Cardiac muscle cell (in vitro differentiated cells and primary cell): ENCODE measurements around the gene TEX36. TPM values are rescaled to one million over a fixed set of nuclear protein-coding genes. Genes with fewer than 3 reads are reported as not detected.

Experiments
- DNase-seq, 2 donors: peaks; one replicate each; pipeline versions ENCODE4 v3.0.0 to v3.0.0-alpha.2; 2010 to 2017; ENCODE audit warnings: low read depth in 1 of 2, low spot score in 1 of 2
- H3K27ac ChIP-seq: fragments of 200-600 bp; sonication (generic); 2 replicates; pipeline ENCODE4 v1.5.1; 2016
- H3K27me3 ChIP-seq: fragments of 200-600 bp; sonication (generic); 2 replicates; pipeline ENCODE4 v1.6.0; 2016; ENCODE audit warnings: control low read depth
- H3K36me3 ChIP-seq: fragments of 200-600 bp; sonication (generic); 2 replicates; pipeline ENCODE4 v1.5.1; 2016; ENCODE audit warnings: control low read depth
- H3K4me1 ChIP-seq: fragments of 200-600 bp; sonication (generic); 2 replicates; pipeline ENCODE4 v1.8.1; 2017; ENCODE audit warnings: low read depth, mild to moderate bottlenecking, mixed run types
- H3K4me3 ChIP-seq: fragments of 200-600 bp; sonication (generic); 2 replicates; pipeline ENCODE4 v1.5.1; 2016; ENCODE audit warnings: mild to moderate bottlenecking
- H3K9me3 ChIP-seq: fragments of 200-600 bp; sonication (generic); 2 replicates; pipeline ENCODE4 v1.5.1; 2017; ENCODE audit warnings: low read depth, mild to moderate bottlenecking, control low read depth
- polyA plus RNA-seq: library from polyadenylated mRNA; unstranded; fragments of >200 nt; fragmentation: Nextera tagmentation; extraction: Ambion mirVana; gene quantifications from 2 replicates; pipeline ENCODE4 v1.2.1, GENCODE V29; 2016
- total RNA-seq: library from RNA; depleted of rRNA; stranded (reverse); fragments of >200 nt; gene quantifications from 2 replicates; pipeline ENCODE4 v1.2.3, GENCODE V29; 2016
- TF ChIP-seq, protein P1 (sequence below): IDR thresholded peaks from 2 replicates; pipeline ENCODE4 v1.5.1; 2012; ENCODE audit warnings: low read depth, mild to moderate bottlenecking, low read length

Gene TEX36
- total and polyA plus RNA-seq, 2 experiments from 2014 or later = not detected

DNA sequence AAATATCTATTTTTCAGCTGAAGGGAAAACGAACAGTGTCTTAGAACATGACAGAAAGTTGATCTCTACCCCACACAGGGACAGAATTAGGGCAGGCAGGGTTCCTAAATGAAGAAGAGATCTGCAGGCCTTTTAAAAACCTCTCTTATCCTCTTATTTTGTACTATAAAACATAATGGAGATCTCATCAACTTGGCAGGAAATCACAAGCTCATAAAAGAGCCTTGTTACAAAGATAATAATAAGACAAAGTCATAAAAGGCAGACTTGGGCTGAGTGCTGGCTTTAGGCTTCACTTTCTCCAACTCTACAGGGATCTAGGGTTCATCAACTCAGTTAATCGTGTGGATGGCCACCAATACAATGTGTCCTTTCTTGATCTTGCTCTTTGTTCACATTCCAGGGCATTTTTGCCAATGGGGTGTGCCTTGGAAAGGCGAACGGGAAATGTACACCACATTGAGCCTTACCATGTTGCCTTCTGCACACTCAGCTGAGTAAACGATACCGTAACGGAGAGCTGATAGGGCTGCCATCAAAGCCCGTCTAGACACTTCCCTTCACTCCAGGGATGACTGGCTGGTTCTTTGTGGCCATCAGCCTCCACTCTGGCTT lies 7.1 kb upstream of the TEX36 start:
- Histone ChIP-seq H3K4me1 (no peaks in the 10 kb centered on the region), H3K27ac (no peak overlapping the region), H3K27me3 (no peaks in the 10 kb centered on the region), H3K36me3 (no peaks in the 10 kb centered on the region), H3K4me3 (no peak overlapping the region), H3K9me3 (no peaks in the 10 kb centered on the region)
- TF ChIP-seq, protein P1, sequence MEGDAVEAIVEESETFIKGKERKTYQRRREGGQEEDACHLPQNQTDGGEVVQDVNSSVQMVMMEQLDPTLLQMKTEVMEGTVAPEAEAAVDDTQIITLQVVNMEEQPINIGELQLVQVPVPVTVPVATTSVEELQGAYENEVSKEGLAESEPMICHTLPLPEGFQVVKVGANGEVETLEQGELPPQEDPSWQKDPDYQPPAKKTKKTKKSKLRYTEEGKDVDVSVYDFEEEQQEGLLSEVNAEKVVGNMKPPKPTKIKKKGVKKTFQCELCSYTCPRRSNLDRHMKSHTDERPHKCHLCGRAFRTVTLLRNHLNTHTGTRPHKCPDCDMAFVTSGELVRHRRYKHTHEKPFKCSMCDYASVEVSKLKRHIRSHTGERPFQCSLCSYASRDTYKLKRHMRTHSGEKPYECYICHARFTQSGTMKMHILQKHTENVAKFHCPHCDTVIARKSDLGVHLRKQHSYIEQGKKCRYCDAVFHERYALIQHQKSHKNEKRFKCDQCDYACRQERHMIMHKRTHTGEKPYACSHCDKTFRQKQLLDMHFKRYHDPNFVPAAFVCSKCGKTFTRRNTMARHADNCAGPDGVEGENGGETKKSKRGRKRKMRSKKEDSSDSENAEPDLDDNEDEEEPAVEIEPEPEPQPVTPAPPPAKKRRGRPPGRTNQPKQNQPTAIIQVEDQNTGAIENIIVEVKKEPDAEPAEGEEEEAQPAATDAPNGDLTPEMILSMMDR = no peak
- no peak for DNase-seq

DNA sequence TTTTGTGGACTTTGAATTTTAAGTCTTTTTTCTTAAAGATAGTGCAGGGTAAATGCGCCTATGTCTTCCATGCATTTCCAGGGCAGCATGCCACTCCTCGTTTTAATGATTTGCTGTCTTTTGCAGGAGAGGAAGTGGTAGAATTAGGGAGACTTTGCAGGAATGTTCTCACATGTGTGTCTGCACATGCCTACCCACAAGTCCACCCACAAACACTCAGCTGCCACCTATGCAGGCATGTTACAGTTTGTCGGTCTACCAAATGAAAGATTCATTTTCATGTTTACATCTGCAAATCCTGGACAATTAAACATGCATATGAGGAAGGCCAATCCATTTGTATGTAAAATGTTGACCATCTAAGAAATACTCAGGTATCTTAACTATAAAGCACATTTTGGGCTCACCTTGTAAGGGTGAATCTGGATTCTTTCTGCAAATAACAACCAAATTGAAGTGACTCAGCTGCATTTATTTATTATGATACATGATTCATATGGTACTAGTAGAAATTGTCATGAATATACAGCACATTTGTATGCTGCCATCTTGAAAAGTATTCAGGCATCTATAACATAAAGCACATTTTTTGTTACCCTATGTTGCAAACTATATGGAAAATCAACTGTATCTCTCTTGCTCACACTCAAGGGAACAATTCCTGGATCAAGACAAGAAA lies 4.7 kb upstream of the TEX36 start:
- no peaks in the 10 kb centered on the region for H3K27me3 ChIP-seq
- H3K9me3 ChIP-seq = no peaks in the 10 kb centered on the region
- TF ChIP-seq, protein P1 = no peak
- H3K27ac ChIP-seq = no peak overlapping the region
- H3K4me1 ChIP-seq = no peaks in the 10 kb centered on the region
- no peak for DNase-seq
- H3K4me3 ChIP-seq = no peak overlapping the region
- no peaks in the 10 kb centered on the region for H3K36me3 ChIP-seq

DNA sequence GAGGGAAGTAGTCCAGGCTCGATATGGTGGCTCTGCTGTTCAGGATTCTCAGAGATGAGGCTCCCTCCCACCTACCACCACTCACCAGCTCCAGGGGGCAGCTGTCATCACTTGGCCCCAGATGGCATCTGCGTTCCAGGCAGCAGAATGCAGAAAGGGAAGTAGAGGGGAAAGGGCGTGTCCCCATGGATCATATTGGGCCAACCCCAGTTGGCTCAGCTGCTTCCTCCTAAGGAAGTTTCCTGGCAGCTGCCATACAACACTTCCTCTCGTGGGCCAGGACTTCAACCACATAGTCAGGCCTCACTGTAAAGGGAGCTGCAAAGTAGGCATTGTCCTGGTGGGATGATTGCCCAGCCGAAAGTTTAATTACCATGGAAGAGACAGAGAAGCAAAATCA lies 1.6 kb upstream of the TEX36 start:
- Histone ChIP-seq H3K27ac (no peak overlapping the region), H3K36me3 (no peaks in the 10 kb centered on the region), H3K9me3 (no peaks in the 10 kb centered on the region), H3K4me1 (no peaks in the 10 kb centered on the region), H3K4me3 (no peak overlapping the region), H3K27me3 (no peaks in the 10 kb centered on the region)
- no peak for DNase-seq
- TF ChIP-seq, protein P1 = no peak

DNA sequence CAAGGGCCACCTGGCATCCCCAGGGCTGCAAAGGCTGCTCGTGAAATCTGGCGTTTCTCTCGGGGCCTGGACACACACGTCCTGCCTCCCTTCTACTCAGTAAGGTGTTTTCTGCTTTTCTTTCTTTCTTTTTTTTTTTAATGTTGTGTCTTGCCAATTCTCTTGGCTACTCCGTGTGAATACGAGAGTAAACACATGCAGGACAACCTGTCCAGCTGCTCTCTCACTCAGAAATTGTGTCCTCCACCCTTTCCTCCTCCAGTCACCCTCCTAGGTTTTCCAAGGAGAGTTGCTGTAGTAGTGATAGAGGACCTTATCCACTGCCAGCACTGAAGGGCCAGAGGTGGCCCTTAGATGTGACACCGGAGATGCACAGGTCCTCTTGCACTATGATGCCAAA lies 858 bp upstream of the TEX36 start:
- no peak for DNase-seq
- Histone ChIP-seq H3K4me3 (no peak overlapping the region), H3K27ac (no peak overlapping the region), H3K36me3 (no peaks in the 10 kb centered on the region), H3K9me3 (no peaks in the 10 kb centered on the region), H3K27me3 (no peaks in the 10 kb centered on the region), H3K4me1 (no peaks in the 10 kb centered on the region)
- TF ChIP-seq, protein P1 = no peak

DNA sequence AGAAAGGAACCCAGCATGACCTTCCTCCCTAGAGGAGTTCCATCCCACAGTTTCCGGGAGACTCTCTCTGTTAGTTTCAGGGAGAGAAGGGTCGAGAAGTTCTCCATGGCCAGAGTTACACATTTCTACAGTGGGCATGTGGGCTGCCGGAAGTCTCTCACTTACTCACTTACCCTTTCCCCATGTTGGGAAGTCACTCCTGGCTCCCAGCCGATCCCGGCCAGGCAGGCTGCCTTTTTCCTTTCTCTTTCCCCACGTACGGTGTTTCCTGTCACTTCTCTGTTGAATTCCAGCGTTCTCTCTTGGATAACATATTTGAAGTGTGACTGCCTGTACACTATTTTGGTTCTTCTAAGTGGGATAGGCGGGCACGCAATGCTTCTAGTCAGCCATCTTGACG lies 3.5 kb downstream of the TEX36 start:
- TF ChIP-seq, protein P1 = no peak
- H3K4me1 ChIP-seq = no peaks in the 10 kb centered on the region
- no peak overlapping the region for H3K4me3 ChIP-seq
- no peaks in the 10 kb centered on the region for H3K27me3 ChIP-seq
- H3K27ac ChIP-seq = no peak overlapping the region
- no peaks in the 10 kb centered on the region for H3K9me3 ChIP-seq
- H3K36me3 ChIP-seq = no peaks in the 10 kb centered on the region
- DNase-seq = no peak
